Activated CD4-positive, CD25-positive, alpha-beta regulatory T cell treated with anti-CD3 and anti-CD28 coated beads, Interleukin-2, amount 50 U/mL, for 72 hours (primary cell): ENCODE measurements around the gene MARCHF7.
"Not testable (repeated sequence)": the region's sequence is repeated elsewhere in the genome, so short reads cannot be mapped to it uniquely, and the experiment has no call there.

ENCODE experiments used
- DNase-seq: peaks from one replicate; pipeline ENCODE4 v3.0.0; 2021

Gene MARCHF7, protein sequence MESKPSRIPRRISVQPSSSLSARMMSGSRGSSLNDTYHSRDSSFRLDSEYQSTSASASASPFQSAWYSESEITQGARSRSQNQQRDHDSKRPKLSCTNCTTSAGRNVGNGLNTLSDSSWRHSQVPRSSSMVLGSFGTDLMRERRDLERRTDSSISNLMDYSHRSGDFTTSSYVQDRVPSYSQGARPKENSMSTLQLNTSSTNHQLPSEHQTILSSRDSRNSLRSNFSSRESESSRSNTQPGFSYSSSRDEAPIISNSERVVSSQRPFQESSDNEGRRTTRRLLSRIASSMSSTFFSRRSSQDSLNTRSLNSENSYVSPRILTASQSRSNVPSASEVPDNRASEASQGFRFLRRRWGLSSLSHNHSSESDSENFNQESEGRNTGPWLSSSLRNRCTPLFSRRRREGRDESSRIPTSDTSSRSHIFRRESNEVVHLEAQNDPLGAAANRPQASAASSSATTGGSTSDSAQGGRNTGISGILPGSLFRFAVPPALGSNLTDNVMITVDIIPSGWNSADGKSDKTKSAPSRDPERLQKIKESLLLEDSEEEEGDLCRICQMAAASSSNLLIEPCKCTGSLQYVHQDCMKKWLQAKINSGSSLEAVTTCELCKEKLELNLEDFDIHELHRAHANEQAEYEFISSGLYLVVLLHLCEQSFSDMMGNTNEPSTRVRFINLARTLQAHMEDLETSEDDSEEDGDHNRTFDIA

DNA sequence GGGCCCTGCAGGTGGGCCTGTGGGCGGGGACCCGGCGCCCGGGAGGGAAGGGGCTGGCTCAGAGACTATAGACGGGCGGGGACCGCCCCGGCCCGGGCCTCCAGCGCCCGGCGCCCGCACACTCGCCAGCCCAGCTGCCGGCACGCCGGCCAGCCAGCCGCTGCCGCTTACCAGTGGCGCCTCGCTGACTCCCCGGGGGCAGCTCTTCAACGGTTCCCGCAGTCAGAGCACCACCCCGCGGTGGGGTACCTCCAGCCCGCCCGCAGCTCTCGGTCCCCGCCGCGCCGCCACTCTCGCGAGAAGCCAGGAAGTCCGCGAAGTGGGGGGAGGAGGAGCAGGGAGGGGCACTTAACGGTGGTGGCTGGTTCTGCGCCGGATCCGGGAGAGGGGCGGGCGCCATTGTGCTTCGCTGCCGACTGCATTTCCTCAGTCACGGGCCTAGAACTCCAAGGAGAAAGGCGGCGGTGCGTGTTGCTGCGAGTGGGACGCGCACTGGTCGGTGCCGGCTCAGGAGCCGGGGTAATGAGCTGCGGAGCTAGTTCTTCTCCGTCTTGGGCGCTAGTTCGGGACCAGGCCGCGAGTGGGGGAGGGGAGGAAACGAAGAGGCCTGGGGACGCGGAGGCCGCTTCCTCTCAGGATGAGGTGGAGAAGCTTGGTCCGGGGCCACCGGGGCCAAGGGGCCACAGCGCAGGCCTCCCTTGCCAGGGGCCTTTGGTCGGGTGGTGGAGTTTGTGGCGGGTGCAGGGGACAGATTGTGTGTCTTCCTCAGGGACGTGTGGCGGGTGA is at the start of gene MARCHF7:
Gene MARCHF7 (plus strand): TSS at position 364 of the 786 bp plus-strand sequence. CDS start 16,517 bp downstream, outside the sequence.
- DNase-seq, result peak; percentile 98

DNA sequence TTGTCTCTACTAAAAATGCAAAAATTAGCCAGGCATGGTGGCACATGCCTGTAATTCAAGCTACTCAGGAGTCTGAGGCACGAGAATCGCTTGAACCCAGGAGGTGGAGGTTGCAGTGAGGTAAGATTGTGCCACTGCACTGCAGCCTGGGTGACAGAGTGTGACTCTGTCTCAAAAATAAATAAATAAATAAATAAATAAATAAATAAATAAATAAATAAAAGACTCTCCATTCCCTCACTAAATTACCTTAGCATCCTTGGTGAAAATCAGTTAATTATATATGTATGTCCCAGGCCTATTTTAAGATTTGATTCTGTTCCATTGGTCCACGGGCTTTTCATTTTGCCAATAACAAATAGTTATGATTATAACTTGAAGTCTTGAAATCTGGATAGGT is 44.9 kb upstream of the MARCHF7 start:
- not testable (repeated sequence) for DNase-seq

DNA sequence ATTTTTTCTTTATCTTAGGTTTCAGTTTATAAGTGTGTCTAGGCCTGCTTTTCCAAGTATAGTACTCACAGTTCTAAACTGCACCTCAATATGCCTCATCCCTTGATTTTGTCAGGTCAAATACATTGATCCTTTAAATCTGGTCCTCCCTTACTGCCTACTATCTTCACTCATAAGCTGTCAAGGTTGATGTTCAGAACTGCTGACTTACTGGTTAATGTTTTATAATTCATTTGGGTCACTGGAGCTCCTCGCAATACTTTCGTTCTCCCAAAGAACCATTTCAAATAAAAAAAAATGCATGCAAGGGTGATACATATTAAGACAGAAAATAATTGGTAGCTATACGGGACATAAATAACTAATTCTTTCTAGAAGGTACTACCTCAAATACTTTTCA is 41.3 kb upstream of the MARCHF7 start:
- DNase-seq, result no peak

DNA sequence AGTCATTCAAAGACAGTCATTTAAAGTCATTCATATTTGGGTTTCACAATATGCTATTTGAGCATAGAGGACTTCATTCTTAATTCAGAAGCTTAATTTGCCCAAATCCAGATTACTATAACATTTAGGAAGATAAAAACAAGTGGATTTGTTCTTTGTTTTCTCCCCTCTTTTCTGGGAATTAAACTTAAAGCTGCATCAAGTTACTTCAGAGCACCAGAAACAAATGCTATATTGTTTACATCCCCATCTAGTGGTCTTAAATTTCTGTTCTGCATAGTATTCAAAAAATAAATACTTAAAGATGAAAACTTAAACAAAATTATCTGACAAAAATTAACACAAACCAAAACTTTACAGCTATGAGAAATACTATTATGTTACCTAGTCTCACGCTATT is 34.7 kb upstream of the MARCHF7 start:
- no peak for DNase-seq

DNA sequence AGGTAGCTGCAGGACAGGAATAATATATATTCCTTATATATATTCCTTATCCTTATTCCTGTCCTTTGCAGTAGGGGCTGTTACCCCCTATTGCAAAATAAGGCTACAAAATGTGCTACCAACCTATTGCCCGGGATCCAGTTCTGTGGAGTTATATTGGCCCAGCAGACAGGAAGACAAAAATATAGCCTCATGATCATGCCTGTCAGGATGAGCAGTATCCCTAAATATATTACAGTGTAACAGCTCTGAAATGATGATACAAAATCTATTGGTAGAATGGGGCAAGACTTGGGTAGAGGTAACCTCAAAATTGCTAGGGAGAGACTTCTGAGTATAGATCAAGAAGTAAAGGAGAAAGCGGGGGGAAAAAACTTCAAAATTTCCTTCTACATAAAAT is 31.6 kb upstream of the MARCHF7 start:
- DNase-seq, result no peak

DNA sequence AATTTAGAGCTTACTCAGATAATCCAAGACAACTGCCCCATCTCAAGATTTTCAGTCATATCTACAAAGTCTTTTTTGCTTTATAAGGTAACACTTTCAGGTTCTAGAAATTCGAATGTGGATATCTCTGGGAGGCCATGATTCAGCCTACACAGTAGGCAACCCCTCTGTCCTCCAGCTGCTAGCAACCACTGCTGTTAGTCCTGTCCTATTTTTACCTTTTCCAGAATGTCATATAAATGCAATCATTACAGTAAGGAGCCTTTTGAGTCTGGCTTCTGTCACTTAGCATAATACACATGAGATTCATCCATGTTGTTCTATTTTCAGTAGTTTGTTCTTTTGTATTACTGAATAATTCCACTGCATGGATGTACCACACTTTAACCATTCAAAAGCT is 28.5 kb upstream of the MARCHF7 start:
- DNase-seq, result no peak

DNA sequence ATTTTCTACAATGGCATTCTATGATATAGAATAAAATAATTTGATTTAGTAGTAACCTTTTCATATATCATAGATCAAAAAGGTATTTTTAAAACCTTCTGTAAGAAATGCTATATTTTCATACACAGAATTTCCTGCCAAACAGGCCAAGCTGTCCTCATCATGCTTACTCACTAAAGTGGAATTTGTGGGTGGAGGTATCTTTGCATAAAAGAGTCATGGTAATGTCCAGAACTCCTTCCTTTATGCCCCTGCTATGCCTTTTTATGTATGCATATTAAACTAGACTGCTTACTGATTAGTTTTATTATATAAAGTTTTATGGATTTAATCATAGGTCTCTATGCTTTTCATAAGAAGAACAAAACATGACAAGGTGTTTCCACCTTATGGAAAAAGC is 27.5 kb upstream of the MARCHF7 start:
- DNase-seq, result no peak

DNA sequence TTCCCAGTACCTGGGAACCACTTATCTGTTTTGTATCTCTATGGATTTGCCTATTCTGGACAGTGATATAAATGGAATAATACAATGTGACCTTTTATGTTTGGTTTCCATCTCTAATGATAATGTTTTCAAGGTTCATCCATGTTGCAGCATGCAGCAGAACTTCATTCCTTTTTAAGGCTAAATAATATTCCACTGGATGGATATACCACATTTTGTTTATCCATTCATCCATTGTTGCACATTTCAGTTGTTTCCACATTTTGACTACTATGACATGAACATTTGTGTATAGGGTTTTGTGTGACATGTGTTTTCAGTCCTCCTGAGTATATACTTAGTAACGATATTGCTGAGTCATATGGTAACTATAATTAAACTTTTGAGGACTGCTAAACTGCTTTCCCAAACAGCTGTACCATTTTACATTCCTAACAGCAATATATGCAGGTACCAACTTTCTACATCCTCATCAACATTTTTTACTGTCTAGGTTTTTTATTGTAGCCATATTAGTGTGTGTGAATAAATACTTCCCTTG is 17.7 kb upstream of the MARCHF7 start:
- DNase-seq, result no peak

DNA sequence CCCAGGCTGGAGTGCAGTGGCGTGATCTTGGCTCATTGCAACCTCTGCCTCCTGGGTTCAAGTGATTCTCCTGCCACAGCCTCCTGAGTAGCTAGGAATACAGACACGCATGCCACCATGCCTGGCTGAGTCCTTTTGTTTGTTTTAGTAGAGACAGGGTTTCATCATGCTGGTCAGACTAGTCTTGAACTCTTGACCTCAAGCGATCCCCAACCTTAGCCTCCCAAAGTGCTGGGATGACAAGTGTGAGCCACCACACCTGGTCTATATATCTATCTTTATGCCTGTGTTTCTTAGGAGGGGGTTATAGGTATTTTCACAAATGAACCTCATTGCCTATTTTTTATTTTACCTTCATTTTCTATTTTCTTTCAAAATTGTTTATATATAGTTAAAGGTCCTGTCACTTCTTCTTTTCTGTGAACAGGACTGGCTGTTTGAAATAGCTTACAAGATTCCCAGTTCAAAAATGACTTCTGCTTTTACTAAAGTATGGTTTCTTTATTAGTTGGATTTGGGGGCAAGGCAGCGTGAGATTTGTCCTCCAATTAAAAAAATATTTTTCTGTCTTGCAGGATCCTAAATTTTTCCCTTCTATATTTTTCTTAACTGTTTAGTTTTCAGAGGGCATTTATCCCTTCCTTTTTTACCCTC is 16.4 kb upstream of the MARCHF7 start:
- DNase-seq, result no peak

DNA sequence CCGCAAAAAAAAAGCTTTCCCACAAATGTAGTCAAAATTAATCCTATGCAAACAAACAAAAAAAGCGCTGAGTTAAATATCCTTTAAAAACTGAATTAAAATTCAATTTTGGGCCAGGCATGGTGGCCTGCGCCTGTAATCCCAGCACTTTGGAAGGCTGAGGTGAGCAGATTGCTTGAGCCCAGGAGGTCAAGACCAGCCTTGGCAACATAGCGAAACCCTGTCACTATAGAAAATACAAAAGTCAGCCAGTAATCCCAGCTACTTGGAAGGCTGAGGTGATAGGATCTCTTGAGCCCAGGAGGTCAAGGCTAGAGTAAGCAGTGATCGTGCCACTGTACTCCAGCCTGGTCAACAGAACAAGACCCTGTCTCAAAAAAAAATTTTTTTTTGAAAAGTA is 8.8 kb upstream of the MARCHF7 start:
- DNase-seq, result no peak

DNA sequence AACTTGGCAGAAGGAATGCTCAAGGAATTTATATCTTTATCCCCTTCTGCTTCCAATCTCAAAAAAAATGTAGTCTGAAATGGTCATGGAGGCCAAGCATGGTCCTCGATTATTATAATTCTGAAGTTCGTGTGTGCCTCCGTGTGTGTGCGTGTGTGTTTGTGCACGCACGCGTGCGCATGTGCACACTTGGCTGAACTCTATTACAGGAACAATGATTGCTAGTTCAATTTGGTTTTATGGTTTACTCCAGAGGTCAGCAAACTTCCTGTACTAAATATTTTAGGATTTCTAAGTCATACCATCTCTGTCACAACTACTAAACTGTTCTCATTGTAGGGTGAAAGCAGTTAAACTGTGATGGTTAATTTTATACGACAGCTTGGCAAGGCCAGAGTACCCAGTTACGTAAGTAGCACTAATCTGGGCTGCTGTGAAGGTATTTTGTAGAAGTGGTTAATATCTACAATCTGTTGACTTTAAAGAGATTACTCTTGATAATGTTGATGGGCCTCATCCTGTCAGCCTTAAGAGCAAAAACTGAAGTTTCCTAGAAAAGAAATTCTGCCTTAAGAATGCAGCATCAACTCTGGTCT is 5.8 kb upstream of the MARCHF7 start:
- no peak for DNase-seq

DNA sequence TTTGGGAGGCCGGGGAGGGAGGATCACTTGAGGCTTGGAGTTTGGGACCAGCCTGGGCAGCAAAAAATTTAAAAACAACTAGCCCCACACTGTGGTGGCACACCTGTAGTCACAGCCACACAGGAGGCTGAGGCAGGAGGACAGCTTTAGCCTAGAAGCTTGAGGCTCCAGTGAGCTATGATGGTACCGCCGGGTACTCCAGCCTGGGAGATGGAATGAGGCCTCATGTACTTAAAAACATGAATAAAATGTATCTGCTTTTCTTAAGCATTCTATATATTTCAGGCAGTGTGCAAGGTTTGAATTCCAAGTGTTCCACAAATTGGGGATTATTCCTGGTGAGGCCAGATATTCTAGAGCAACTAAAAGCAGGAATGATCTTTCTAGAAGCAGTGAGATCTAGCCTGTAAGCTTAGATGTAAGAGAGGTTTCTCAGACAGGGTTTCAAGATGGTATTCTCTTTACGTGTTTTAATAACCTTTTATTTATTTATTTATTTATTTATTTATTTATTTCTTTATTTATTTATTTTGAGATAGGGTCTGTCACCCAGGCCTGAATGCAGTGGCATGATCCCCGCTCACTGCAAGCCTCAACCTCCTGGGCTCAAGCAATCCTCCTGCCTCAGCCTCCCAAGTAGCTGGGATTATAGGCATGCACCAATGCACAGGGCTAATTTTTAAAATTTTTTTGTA is 4.1 kb upstream of the MARCHF7 start:
- no peak for DNase-seq

DNA sequence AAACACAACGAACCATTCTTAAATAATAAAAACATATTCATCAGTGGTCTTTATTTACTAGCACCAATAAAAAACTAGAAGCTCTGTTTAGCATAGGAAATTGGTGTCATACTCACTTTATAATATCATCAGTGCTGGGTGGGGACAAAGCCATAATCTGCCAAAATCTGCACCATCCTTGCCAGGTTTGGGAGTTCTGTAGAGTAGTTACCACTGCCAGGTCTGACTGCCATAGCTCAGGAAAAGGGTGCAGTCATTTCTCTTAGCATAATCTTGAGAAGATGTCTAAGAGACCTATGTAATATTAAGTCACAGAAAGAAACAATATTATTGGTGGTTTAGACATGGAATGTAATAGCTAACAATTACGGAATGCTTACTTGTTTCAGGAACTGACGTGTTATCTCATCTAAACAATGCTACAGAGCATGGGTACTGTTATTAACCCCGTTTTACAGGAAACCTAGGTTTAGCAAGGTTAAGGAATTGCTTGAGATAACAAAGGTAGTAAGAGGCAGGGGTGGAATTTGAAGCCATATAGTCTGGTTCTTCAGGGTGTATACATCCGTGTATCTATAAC is 1.6 kb upstream of the MARCHF7 start:
- no peak for DNase-seq

DNA sequence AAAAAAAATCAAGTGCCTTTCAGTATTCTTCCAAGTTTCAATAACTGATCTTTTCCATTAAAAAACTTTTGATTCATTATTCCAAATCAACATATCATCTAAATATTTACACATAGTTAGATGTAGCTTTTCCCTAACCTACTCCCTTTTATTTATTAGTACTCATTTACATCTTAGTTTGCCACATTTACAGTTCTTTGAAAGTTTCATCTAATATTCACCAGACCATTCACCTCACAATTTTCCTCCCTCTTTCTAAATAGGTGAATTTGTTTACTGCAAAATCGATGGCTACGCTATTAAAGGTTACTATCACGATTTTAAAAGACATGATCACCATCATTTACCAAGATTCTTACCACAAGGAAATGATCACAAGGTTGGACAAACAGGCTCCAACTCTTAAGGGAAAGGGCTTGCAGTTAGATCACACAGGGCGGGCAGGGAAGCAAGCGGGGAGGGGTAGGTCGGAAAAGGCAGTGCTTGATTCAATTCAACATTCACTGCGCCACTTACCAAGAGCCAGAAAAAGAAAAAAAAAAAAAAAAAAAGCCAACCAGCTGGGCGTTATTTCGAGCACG is 654 bp upstream of the MARCHF7 start:
- DNase-seq, result no peak

DNA sequence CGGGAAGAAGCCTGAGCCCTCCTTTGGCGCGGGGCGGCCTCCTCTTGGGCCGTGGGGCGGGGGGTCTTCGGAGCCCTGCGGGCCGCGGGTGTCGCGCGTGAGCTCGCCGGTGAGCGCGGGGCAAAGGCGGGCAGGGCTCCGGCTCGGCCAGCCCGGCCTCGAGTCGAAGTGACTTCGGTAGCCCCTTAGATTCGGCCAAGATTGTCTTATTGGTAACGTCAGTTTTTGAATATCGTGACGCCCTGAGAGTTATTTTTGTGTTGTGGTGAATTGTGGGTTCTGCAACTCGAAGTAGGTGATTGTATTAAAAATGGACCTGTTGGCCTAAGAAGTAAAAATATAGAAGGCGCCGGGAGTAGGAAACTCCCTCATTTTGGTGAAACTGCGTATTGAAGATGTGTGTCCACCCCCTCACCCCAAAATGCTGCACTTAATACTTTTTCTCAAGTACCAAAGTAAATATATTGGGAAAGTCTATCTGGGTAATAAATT is 669 bp downstream of the MARCHF7 start:
- no peak for DNase-seq

DNA sequence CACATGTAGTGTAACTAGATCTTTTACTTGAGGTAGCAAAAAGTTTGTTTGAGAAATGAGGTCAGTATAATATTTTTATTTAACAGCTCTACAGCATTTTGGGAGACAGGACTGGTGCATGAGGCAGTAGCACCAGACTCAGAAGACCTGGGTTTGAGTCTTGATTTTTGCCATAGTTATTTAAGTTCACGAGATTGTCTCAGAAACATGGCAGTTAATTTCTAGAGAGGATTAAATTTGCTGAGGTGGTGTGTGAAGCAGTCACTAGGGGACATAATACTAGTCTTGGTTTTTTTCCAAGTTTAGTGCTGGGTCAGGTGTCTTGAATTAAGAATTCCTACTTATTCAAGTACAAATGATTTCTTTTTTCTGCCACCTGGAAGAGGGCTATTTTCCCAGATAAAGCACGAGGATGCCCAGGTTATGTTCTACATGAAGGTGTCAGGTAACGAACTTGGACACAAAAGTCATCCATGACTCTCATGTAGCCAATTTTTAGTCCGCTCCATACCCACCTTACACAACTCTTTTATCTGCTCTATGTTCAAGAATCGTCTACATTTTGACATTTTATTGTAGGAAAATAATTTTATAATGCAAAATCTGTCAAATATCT is 1.4 kb downstream of the MARCHF7 start:
- no peak for DNase-seq

DNA sequence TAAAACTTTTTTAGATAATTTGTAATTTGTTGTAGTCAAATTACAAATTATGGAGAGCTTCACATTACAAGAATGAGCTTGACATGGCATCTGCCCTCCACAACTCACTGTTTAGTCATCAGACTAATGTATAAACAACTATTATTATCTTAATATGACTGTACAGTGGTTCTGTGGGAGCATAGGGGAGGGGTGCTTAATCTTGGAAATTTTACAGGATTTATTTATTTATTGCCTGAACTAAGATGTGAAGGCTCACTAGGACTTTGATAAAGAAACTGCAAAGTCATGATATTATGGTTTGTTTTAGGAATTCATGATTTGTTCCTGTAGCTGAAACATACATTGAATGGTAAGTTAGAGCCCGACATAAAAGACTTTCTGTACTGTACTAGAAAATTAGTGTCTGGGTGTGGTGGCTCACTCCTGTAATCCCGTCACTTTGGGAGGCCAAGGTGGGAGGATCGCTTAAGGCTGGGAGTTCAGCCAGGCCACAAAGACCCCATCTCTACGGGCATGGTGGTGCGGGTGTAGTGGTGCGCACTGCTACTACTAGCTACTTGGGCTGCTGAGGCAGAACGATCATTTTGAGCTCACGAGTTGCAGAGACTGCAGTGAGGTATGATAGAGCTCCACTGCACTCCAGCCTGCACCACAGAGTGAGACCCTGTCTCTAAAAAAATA is 2.1 kb downstream of the MARCHF7 start:
- DNase-seq, result no peak

DNA sequence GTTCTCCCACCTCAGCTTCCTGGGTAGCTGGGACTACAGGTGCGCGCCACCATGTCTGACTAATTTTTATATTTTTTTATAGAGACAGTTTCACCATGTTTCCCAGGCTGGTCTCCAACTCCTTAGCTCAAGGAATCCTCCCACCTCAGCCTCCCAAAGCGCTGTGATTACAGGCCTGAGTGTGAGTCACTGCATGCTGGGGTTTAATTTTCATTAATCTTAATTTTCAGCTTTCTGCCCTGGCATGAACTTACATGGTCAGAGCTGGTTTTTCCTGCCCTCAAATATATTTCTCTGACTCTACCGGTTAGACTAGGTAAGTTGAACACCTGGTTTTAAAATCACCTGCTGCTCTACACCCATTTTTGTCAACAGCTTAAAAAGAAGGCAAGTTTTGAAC is 3.1 kb downstream of the MARCHF7 start:
- no peak for DNase-seq

DNA sequence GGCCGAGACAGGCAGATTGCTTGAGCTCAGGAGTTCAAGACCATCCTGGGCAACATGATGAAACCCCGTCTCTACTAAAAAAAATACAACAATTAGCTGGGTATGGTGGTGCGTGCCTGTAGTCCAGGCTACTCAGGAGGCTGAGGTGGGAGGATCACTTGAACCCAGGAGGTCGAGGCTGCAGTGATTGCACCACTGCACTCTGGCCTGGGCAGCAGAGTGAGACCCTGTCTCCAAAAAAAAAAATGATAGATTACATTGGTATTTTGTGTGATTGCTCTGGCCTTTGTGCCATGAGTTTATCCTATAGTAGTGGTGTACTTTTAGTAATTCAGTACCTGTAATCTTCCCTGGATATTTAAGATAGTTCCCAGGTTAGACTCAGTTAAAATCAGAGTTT is 4.1 kb downstream of the MARCHF7 start:
- not testable (repeated sequence) for DNase-seq

DNA sequence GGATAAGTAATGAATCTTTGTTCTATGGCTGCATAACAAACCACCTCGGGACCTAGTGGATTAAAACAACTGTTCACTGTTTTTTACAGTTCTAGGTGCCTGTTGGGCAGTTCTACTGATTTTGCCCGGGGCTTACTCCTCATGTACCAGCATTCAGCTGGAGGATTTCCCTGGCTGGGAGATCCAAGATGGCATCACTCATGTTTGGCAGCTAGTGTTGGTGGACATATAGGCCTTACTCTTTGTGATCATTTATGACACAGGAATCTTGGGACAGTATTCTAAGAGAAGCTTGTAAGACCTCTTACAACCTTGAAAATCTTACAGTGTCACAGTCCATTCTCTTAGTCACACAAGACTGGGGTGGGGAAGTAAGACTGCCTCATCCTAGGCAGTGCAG is 4.6 kb downstream of the MARCHF7 start:
- no peak for DNase-seq
